Measurements from ENCODE around the gene CATSPERD. TPM values are rescaled to one million over a fixed set of nuclear protein-coding genes. Genes with fewer than 3 reads are reported as not detected.

CATSPERD gene
- not detected in 2 replicates for total RNA-seq

GRCh38 chr19:5719961-5720790 lies at the start of gene CATSPERD, which contains the start of gene LONP1:
Gene CATSPERD, plus strand, starts transcription at chr19:5720637. Its CDS starts 101 bp downstream, at chr19:5720738.
Gene LONP1, minus strand, starts transcription at chr19:5720146. Its CDS starts 14 bp downstream, at chr19:5720132.

GRCh38 chr19:5680437-5681368 lies 39.7 kb upstream of the CATSPERD start, which contains the start of the genes HSD11B1L and MICOS13:
Gene HSD11B1L, plus strand, starts transcription at chr19:5681027. Its CDS starts 3,806 bp downstream, at chr19:5684833.
Gene MICOS13, minus strand, starts transcription at chr19:5680516. Its CDS starts 30 bp downstream, at chr19:5680486.

GRCh38 chr19:5690125-5690954 lies 30.1 kb upstream of the CATSPERD start, which contains the start of gene RPL36:
Gene RPL36, plus strand, starts transcription at chr19:5690295. Its CDS starts 213 bp downstream, at chr19:5690508.

GRCh38 chr19:5784581-5785147 lies 64.2 kb downstream of the CATSPERD start, which contains the start of gene PRR22:
Gene PRR22, minus strand, starts transcription at chr19:5784746. Its CDS starts 86 bp downstream, at chr19:5784660.

GRCh38 chr19:5790559-5791520 lies 70.4 kb downstream of the CATSPERD start, which contains the start of gene DUS3L:
Gene DUS3L, minus strand, starts transcription at chr19:5791163. Its CDS starts 22 bp downstream, at chr19:5791141.

GRCh38 chr19:5804516-5805461 lies 84.4 kb downstream of the CATSPERD start, which contains the start of gene NRTN:
Gene NRTN, plus strand, starts transcription at chr19:5805067. Its CDS starts 19,099 bp downstream, at chr19:5824166.

Other genes starting within 250 kb of the CATSPERD start
- gene TINCR, start 152.7 kb upstream of the CATSPERD start, total RNA-seq = not detected in 2 replicates
- 16.4 and 19.1 TPM in 2 replicates for gene SAFB2, start 97.9 kb upstream of the CATSPERD start, total RNA-seq
- gene SAFB, start 97.6 kb upstream of the CATSPERD start, total RNA-seq = 36.5 and 41.9 TPM in 2 replicates
- gene MICOS13, start 40.1 kb upstream of the CATSPERD start, total RNA-seq = 59.8 and 64.2 TPM in 2 replicates
- 10.9 and 16.2 TPM in 2 replicates for gene HSD11B1L, start 39.6 kb upstream of the CATSPERD start, total RNA-seq
- gene RPL36, start 30.3 kb upstream of the CATSPERD start, total RNA-seq = 1,291 and 1,389 TPM in 2 replicates
- 41.5 and 78.2 TPM in 2 replicates for gene LONP1, start 491 bp upstream of the CATSPERD start, total RNA-seq
- gene PRR22, start 64.1 kb downstream of the CATSPERD start, total RNA-seq = 0.37 and 0.98 TPM in 2 replicates
- gene DUS3L, start 70.5 kb downstream of the CATSPERD start, total RNA-seq = 19.7 and 24.7 TPM in 2 replicates
- not detected in 2 replicates for gene NRTN, start 84.4 kb downstream of the CATSPERD start, total RNA-seq
- not detected in 2 replicates for gene FUT6, start 119.1 kb downstream of the CATSPERD start, total RNA-seq
- gene FUT3, start 130.8 kb downstream of the CATSPERD start, total RNA-seq = not detected in 2 replicates
- gene FUT5, start 149.9 kb downstream of the CATSPERD start, total RNA-seq = not detected in 2 replicates
- 257 and 297 TPM in 2 replicates for gene NDUFA11, start 183.2 kb downstream of the CATSPERD start, total RNA-seq
- 3.0 and 5.4 TPM in 2 replicates for gene VMAC, start 184.2 kb downstream of the CATSPERD start, total RNA-seq
- gene CAPS, start 193.6 kb downstream of the CATSPERD start, total RNA-seq = 1.7 and 4.1 TPM in 2 replicates

Data from cardiac ventricle fibroblast (primary cell).